ENCODE data around the gene RAPSN. TPM values are rescaled to one million over a fixed set of nuclear protein-coding genes. Genes with fewer than 3 reads are reported as not detected.

RAPSN gene
- total and polyA plus RNA-seq, 2 of the 8 experiments (the other 6 are each of a cell fraction or from before 2014, with no cell fraction given), result 0.06 to 0.34 TPM

- H3K18ac ChIP-seq (ENCODE audit: extremely low read depth, low read length), result no peak overlapping the region
- ChIA-PET POLR2A (ENCODE audit: partially characterized antibody) (interaction anchor here (1.4 to 12.8 kb wide), 2 partner anchors 11 to 14 kb away, joined by 3 to 140 read pairs; partner anchors contain the start of gene PSMC3), CTCF (ENCODE audit: partially characterized antibody) (interaction anchor here (0.9 to 6.2 kb wide), 11 partner anchors 10 to 500 kb away, joined by 3 to 59 read pairs (median 5); partner anchors contain the start of genes CELF1, PSMC3 and RAPSN)
- H3K4me2 ChIP-seq (ENCODE audit: insufficient read depth in 1 of 2, low read depth in 2 of 2, low read length in 2 of 2), result no peak overlapping the region
- H2BK20ac ChIP-seq (ENCODE audit: low read length), result no peak overlapping the region
- H3K79me1 ChIP-seq (ENCODE audit: low read depth, low read length), result no peaks in the 10 kb centered on the region
- no peak overlapping the region for H3K27ac ChIP-seq (ENCODE audit: low read depth, low read length)
- H3K79me2 ChIP-seq (ENCODE audit: control insufficient read depth in 1 of 2, insufficient read depth in 2 of 2, low read length in 2 of 2), result no peaks in the 10 kb centered on the region; a peak in 1 of 4 replicates
- peaks cover 0 to 10% (median 6%) of the 10 kb centered on the region in 4 experiments; a peak in 6 of 7 replicates for H3K4me1 ChIP-seq (replicated peaks in 1 of 4; ENCODE audit: control insufficient read depth in 3 of 4, insufficient read depth in 4 of 4, low read length in 3 of 4)
- no peak overlapping the region for H3K14ac ChIP-seq (ENCODE audit: insufficient read length)
- no peak overlapping the region for H4K91ac ChIP-seq (replicated peaks; ENCODE audit: insufficient read length, low read length)
- no peaks in the 10 kb centered on the region for H3K9me3 ChIP-seq (ENCODE audit: insufficient read depth in 2 of 2, low read depth in 1 of 2, low read length in 1 of 2)
- H2BK120ac ChIP-seq (replicated peaks; ENCODE audit: low read depth, low read length), result no peak overlapping the region
- no peak overlapping the region for H2BK12ac ChIP-seq (ENCODE audit: low read depth, low read length)
- no peak overlapping the region for H3K4me3 ChIP-seq (ENCODE audit: extremely low read depth in 1 of 4, insufficient read depth in 2 of 4, low read depth in 3 of 4, low read length in 4 of 4)
- no peak overlapping the region for H2AFZ ChIP-seq (ENCODE audit: low read length)
- no peak overlapping the region for H2AK5ac ChIP-seq (ENCODE audit: low read depth, low read length)
- H3K27me3 ChIP-seq (replicated peaks in 1 of 4; ENCODE audit: control insufficient read depth in 3 of 4, extremely low read depth in 1 of 4, insufficient read depth in 3 of 4, low read length in 3 of 4), result no peaks in the 10 kb centered on the region
- H3K23me2 ChIP-seq (ENCODE audit: low read depth, low read length), result peaks cover 6% of the 10 kb centered on the region
- no peak overlapping the region for H4K8ac ChIP-seq (ENCODE audit: extremely low read depth, insufficient read depth, low read length)
- no peak overlapping the region for H3K23ac ChIP-seq (ENCODE audit: insufficient read length)
- FAIRE-seq (no peak), DNase-seq (ENCODE audit: low read depth in 1 of 2, low spot score in 2 of 2) (no peak)
- H3K56ac ChIP-seq (replicated peaks; ENCODE audit: insufficient read length, low read depth, low read length), result no peak overlapping the region
- H3K9ac ChIP-seq (replicated peaks in 1 of 4; ENCODE audit: extremely low read depth in 1 of 4, low read depth in 3 of 4, low read length in 3 of 4), result no peak overlapping the region
- no peak overlapping the region for H2BK15ac ChIP-seq (ENCODE audit: low read length)
- peaks cover 0 to 6% (median 4%) of the 10 kb centered on the region in 4 experiments; a peak in 5 of 8 replicates for H3K36me3 ChIP-seq (ENCODE audit: control insufficient read depth in 2 of 4, insufficient read depth in 4 of 4, low read length in 3 of 4)
- no peak overlapping the region for H2BK5ac ChIP-seq (ENCODE audit: low read depth, low read length)
- H4K5ac ChIP-seq (ENCODE audit: insufficient read length, low read depth, low read length), result no peak overlapping the region
- 93% methylated on average over 13 of the region's 13 CpGs; no CpG with 5 or more reads in 1 of the 2 experiments for WGBS, 2 experiments (ENCODE audit: extremely low coverage in 1 of 2, insufficient coverage in 1 of 2, insufficient read length in 1 of 2, insufficient replicate concordance in 2 of 2, low coverage in 1 of 2, low lambda C conversion rate in 2 of 2, missing lambda C conversion rate in 1 of 2)
- H3K4ac ChIP-seq (replicated peaks; ENCODE audit: insufficient read length, low read depth, low read length), result no peak overlapping the region
- peaks cover 0 to 8% of the 10 kb centered on the region in 2 experiments for H4K20me1 ChIP-seq (replicated peaks in 1 of 2; ENCODE audit: control insufficient read depth in 1 of 2, insufficient read depth in 2 of 2, low read length in 2 of 2)
- TF ChIP-seq E2F6 (IDR thresholded peaks at IDR 0.05) (no peak), CHD2 (IDR thresholded peaks at IDR 0.05; ENCODE audit: low read length) (no peak), CTCF (IDR thresholded peaks at IDR 0.05; ENCODE audit: control extremely low read depth in 1 of 3, insufficient read depth in 1 of 3, low read depth in 1 of 3, low read length in 3 of 3) (no peak), RBBP5 (IDR thresholded peaks at IDR 0.05; ENCODE audit: borderline replicate concordance, low read depth, low read length) (no peak), CREB1 (IDR thresholded peaks at IDR 0.05) (no peak), CTBP2 (IDR thresholded peaks at IDR 0.05; ENCODE audit: borderline replicate concordance, insufficient read depth, insufficient read length, low read length) (no peak), ATF3 (IDR thresholded peaks at IDR 0.05; ENCODE audit: insufficient read depth, low read depth, low read length) (no peak), CHD1 (IDR thresholded peaks at IDR 0.05; ENCODE audit: low read depth, low read length) (no peak), TAF7 (optimal IDR thresholded peaks at IDR 0.05; ENCODE audit: borderline replicate concordance, low read depth, low read length) (no peak), KDM4A (IDR thresholded peaks at IDR 0.05; ENCODE audit: low read depth, low read length, severe bottlenecking) (no peak)
Observed at GRCh38 chr11:47413351-47413750, 35.6 kb downstream of the RAPSN start.
